Bronchial epithelial cell (primary cell): ENCODE data around the gene SCAI. TPM values are rescaled to one million over a fixed set of nuclear protein-coding genes. Genes with fewer than 3 reads are reported as not detected.

Experiments
- DNase-seq: peaks from one replicate; pipeline ENCODE4 v3.0.0-alpha.2; 2010; ENCODE audit warnings: low read depth
- FAIRE-seq: peaks from 2 replicates; lab custom pipeline; 2011; peaks lifted over from hg19 to GRCh38; lab: Jason Lieb, UNC
- H3K27me3 ChIP-seq: 2 replicates; pipeline ENCODE4 v1.5.1; 2011; ENCODE audit warnings: low read length; ENCODE audit not compliant: control insufficient read depth, insufficient read depth
- H3K36me3 ChIP-seq: 2 replicates; pipeline ENCODE4 v1.5.1; 2011; ENCODE audit warnings: low read length; ENCODE audit not compliant: control insufficient read depth, insufficient read depth
- H3K4me3 ChIP-seq: 2 replicates; pipeline ENCODE4 v1.5.1; 2011; ENCODE audit warnings: mild to moderate bottlenecking, low read depth, low read length, control low read depth
- total RNA-seq: library from RNA; depleted of rRNA; stranded (reverse); fragments of >200 nt; gene quantifications from 2 replicates; pipeline ENCODE4 v1.2.1, GENCODE V29; 2014
- TF ChIP-seq, protein P1 (sequence below): IDR thresholded peaks from 2 replicates; pipeline ENCODE4 v1.5.1; 2011; ENCODE audit warnings: mild to moderate bottlenecking, moderate library complexity, low read length, control low read depth, inconsistent platforms; ENCODE audit not compliant: insufficient read depth, severe bottlenecking

SCAI gene
- total RNA-seq, result 4.7 and 7.1 TPM in 2 replicates

DNA sequence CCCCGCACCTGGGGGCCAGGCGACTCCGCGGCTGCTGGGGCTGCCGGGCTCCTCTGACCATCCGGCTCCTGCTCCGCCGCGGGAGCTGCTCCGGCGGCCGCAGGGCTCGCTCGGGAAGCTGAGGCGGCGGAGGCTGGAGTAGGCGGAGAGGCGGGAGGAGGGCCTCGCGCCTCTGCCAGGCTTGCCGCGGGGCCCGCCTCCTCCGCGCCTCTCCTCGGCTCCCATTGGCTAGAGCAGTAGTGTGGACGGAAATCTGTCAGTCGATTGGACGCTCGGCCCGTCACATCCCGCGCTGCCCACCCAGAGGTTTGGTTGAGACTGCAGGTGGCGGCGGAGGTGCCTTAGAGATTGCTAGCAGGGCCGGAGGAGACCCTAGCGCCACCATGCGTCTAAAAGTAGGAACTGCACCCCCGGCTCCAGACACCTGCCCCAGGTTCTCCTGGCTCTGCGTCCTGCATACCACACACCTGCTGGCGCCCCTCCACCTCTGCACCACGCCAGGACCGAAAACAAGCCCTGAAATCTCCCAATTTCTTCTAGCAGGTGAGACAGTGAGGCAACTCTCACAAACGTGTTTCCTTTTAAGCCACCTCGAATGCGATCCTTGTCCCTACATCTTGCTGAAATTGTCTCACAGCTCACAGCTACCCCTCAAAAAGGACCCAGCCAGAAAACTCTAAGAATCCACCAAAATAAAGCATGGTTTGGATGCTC lies at the start of gene SCAI:
TSS of gene SCAI (minus strand) at position 152 of the 714 bp plus-strand sequence. CDS start at position 61, 91 bp downstream.
- Histone ChIP-seq H3K4me3 (peak within 1 kb of the TSS; percentile 66), H3K36me3 (no peaks in the 10 kb centered on the region), H3K27me3 (no peaks in the 10 kb centered on the region)
- TF ChIP-seq, protein P1, sequence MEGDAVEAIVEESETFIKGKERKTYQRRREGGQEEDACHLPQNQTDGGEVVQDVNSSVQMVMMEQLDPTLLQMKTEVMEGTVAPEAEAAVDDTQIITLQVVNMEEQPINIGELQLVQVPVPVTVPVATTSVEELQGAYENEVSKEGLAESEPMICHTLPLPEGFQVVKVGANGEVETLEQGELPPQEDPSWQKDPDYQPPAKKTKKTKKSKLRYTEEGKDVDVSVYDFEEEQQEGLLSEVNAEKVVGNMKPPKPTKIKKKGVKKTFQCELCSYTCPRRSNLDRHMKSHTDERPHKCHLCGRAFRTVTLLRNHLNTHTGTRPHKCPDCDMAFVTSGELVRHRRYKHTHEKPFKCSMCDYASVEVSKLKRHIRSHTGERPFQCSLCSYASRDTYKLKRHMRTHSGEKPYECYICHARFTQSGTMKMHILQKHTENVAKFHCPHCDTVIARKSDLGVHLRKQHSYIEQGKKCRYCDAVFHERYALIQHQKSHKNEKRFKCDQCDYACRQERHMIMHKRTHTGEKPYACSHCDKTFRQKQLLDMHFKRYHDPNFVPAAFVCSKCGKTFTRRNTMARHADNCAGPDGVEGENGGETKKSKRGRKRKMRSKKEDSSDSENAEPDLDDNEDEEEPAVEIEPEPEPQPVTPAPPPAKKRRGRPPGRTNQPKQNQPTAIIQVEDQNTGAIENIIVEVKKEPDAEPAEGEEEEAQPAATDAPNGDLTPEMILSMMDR, result peak; percentile 99
- FAIRE-seq, result no peak
- DNase-seq, result peak; percentile 96

DNA sequence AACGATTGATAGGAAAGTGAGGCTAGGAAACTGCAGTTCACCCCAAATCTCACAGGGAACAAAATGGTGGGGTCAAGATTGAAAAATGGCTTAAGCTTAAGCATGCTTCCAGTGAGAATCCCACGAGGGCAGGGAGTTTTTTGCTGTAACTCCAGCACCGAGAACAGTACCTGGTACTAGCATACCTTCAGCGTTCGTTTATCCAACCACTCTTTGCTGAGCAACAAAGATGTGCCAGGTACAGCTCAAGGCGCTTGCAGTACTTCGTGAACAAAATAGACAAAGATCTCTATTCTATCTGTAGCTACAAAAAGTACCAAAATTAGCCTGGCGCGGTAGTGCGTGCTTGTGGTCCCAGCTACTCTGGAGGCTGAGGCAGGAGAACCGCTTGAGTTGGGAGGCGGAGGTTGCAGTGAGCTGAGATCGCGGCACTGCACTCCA lies 47.1 kb upstream of the SCAI start:
- Histone ChIP-seq H3K36me3 (no peaks in the 10 kb centered on the region), H3K27me3 (no peaks in the 10 kb centered on the region), H3K4me3 (peak overlapping the region; percentile 99)
- TF ChIP-seq, protein P1, result no peak
- DNase-seq (no peak), FAIRE-seq (no peak)

DNA sequence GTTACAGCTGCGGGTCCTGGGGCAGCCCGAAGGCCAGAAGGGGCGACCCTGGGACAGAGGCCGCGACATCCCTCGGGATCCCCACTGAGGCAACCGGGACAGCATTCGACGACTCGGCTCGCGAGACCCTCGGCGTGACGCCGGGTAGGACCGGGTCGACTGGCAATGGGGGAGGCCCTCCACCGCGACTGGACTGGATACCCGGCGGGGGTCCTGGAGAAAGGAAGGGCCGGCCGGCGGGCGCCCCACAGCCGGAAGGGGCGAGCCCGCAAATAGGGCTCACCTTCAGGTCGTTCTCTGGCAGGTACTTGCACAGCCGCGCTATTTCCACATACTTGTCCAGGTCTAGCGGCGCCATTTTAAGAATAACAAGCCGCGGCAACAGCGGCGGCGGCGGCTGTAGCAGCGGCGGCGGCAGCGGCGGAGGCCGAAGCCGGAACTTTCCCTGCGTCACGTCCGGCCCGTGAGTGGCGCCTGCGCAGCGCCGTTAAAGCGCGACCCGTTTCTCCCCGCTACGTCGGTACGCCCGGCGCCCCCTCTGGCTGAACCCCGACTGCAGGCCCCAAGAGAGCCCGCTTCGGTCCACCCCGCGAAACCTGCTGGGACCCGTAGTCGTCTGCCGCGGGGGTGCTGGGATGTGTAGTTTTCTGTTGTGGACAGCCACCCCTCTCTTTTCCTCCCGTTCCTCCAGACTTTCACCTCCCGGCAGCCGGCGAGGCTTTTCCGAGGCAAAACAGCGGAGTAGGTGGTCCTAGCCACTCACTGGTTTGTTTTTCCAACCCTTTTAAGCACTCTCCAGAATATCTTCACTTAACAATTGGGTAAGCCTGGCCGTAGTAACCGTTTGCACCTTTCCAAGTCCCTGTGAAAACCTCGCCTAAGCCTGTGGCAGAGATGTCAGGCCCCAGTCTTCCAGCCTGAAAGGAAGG lies 46.3 kb upstream of the SCAI start, which contains the start of gene PPP6C:
TSS of gene PPP6C (minus strand) at position 443 of the 929 bp plus-strand sequence. CDS start at position 358, 85 bp downstream.
- no peak for FAIRE-seq
- H3K27me3 ChIP-seq, result no peaks in the 10 kb centered on the region
- DNase-seq, result peak; percentile 89
- TF ChIP-seq, protein P1, result peak; percentile 80
- peak within 1 kb of the TSS; percentile 99 for H3K4me3 ChIP-seq
- no peaks in the 10 kb centered on the region for H3K36me3 ChIP-seq

DNA sequence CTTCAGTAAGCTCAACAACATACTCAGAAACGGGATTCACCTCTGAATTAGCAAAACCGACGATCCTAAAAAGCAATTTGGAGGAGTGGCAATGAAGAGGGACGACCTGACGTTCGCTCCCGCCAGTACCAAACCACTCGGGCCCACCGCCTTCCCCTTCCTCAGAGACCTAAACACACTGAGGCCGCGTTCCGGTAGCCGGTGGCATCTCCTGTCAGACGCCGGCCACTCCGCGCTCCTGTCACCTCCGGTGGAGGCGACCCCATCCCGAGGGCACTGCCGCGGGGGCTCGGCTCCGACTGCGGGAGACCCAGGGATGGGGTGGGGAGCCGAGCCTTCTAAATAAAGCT lies 45.7 kb upstream of the SCAI start:
- Histone ChIP-seq H3K27me3 (no peaks in the 10 kb centered on the region), H3K36me3 (no peaks in the 10 kb centered on the region), H3K4me3 (peak overlapping the region; percentile 99)
- TF ChIP-seq, protein P1, result no peak
- DNase-seq (no peak), FAIRE-seq (no peak)

DNA sequence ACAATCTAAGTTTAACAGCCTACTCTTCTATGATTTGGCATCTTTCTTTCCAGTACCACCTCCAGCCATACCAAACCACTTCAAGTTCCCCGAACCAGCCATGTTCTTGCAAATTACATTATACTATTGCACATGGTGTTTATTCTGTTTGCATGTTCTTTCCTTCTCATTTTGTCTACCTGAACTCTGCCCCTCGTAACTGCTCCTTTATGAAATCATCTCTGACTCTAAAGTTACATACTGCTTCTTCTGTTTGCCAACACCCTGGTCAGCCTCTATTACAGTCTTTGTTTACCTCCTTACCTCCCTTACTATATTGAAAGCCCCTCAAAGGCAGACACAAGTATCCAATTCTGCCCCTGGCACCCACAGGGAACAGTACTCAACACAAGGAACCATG lies 40.2 kb upstream of the SCAI start:
- no peak for FAIRE-seq
- no peaks in the 10 kb centered on the region for H3K36me3 ChIP-seq
- TF ChIP-seq, protein P1, result no peak
- no peak overlapping the region for H3K4me3 ChIP-seq
- DNase-seq, result no peak
- no peaks in the 10 kb centered on the region for H3K27me3 ChIP-seq
